Erythroblast (primary cell): ENCODE measurements around the gene ZBTB5.

Source experiments
- GATA1 ChIP-seq: IDR thresholded peaks from 2 replicates; pipeline ENCODE4 v1.6.1; 2011; ENCODE audit warnings: low read depth, mild to moderate bottlenecking, control low read depth, low read length, moderate library complexity
- POLR2A ChIP-seq: IDR thresholded peaks from 2 replicates; pipeline ENCODE4 v1.6.1; 2011; ENCODE audit warnings: mild to moderate bottlenecking, low read length

DNA sequence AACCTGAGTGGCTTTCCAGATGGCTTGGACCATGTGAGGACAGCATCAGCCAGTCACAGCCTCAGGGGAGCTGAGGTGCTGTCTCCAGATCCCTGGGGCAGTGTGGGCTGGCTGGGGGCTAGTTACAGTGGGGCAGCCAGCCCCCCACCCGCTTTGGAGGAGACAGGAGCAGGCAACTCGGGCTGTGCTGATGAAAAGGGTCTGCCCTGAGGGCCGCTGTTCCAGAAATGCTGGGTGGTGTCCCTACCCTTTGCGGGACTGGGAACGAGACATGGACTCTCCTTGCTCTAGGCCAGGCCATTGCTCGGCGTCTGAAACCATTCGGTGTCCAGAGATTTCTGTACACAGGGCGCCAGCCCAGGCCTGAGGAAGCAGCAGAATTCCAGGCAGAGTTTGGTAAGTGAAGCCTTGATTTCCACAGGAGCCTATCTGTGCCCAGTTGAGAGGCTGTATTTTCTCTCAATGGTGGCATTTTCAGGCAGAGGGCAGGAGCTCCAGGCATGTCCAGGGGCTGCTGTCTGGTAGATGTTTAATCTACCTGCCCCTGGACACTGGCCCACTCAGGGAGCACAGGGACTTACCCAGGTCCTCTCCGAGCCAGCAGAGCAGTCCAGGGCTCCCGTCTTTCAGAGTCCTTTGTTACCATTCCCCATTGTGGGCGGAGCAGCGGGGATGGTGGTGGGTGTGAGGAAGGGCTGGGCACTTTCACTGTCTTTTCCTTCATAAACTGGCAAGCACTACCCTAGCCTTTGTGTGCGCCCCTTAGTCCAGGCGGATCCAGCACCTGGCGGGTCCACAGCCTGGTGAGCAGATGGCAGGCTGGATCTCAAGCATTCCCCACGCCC is 35.6 kb downstream of the ZBTB5 start:
- TF ChIP-seq POLR2A (peak; percentile 29), GATA1 (no peak)
